HTERT RPE-1 (cell line): ENCODE results near the gene COL15A1.

Experiments
- in situ Hi-C: fragments of 300-500 bp; cut with MboI; formaldehyde crosslinking; loops from 4 replicates; pipeline ENCODE4 v1.14.3; 2020; ENCODE audit warnings: low sequenced_read_pairs

COL15A1 gene

GRCh38 chr9:99101812-99102211, 158.1 kb downstream of the COL15A1 start:
- in situ Hi-C loops: no loop called here

DNA sequence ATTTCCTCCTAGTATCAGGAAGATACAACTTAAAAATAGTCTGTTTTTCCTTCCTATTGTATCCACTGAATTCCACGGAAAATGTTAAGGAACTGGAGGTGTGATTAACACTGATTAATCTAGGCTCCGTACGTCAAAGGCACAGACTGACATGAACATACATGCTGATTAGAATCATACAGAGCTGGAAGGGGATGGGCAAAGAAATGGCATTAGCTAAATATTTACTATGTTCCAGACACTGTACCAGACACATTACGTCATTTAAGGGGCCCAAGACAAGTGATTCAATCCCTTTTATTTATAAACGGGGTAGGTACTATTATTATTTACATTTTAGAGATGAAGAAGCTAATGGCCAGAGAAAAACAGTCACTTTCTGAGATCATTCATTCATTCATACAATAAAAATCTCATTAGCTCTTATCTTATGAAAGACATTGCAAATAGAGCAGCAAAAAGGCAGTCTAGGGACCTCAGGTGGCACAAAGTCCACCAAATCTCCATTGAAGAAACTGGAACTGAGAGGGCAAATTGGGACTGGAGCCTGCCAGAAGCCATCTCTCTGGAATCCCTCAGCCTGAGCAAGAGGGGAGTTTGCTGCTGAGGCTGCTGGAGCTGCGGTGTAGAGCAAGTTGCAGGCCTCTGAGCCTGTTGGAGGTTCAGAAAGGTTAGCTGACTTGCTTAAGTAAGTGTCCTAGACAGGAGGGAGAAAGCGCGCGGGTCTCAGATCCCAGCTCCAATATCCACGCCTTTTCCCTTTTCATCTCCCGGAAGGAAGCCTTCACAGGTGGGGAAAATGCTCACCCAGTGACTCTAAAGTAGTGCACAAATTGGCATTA, 159.6 kb downstream of the COL15A1 start:
- in situ Hi-C loops: no loop called here

- in situ Hi-C loops: no loop called here
Observed at GRCh38 chr9:99103901-99104458, 160.3 kb downstream of the COL15A1 start.

DNA sequence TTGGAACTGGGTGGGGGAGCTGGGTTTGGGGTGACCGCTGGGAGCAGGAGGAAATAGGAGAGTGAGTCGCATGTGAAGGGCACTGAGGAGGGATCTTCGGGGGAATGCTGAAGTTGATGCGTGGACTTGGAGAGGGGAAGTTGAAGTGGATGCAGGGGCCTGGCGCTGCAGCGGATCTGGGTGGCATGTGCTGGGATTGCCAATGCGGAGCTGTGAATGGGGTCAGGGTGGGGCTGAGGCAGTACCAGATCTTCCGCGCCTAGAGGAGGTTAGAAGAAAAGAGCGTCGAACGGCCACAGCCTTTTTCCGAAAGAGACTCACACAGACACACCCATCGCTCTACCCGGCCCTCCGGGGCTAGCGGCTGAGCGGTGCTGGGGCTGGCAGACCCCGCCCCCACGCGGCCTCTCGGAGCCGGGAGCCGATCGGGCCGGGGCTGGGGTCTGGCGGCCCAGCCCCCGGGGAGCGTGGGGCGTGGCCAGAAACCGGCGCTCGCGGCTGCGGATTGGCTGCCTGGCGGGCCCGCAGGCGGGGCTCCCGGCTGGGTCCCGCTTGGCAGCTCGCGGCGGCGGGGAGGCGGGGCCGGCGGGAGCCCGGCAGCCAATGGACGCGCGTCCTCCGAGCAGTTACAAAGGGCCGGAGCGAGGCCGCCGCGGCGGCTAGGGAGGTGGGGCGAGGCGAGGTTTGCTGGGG, 160.9 kb downstream of the COL15A1 start, which contains the start of gene TGFBR1:
Gene TGFBR1 (plus strand): TSS at position 655 of the 693 bp plus-strand sequence. CDS start 93 bp downstream, outside the sequence.
- in situ Hi-C loops: no loop called here

- in situ Hi-C loops: no loop called here
Observed at GRCh38 chr9:99105152-99106043, 161.7 kb downstream of the COL15A1 start.

GRCh38 chr9:99106044-99106375, 162.3 kb downstream of the COL15A1 start:
- in situ Hi-C loops: no loop called here

GRCh38 chr9:99107421-99107820, 163.7 kb downstream of the COL15A1 start:
- in situ Hi-C loops: no loop called here

- in situ Hi-C loops: no loop called here
Observed at GRCh38 chr9:99108131-99108530, 164.4 kb downstream of the COL15A1 start.

DNA sequence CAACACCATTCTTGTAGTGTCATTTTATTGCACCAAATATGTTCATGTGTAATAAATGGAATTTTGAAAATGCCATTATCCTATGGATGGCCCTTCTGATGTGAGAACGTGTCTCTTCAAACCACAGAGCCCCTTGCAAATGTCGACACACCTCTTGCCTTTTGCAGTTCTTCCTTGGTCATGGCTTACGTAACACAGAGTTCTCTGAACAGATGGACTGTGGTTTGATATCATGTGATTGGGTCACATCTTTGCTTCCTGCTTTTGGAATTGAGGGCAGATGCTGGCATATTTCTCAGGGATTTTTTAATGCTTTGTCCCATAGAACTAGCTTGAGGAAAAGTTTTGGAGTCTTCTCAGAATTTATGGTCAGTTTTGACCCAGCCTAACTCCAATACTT, 165.8 kb downstream of the COL15A1 start:
- in situ Hi-C loops: no loop called here

DNA sequence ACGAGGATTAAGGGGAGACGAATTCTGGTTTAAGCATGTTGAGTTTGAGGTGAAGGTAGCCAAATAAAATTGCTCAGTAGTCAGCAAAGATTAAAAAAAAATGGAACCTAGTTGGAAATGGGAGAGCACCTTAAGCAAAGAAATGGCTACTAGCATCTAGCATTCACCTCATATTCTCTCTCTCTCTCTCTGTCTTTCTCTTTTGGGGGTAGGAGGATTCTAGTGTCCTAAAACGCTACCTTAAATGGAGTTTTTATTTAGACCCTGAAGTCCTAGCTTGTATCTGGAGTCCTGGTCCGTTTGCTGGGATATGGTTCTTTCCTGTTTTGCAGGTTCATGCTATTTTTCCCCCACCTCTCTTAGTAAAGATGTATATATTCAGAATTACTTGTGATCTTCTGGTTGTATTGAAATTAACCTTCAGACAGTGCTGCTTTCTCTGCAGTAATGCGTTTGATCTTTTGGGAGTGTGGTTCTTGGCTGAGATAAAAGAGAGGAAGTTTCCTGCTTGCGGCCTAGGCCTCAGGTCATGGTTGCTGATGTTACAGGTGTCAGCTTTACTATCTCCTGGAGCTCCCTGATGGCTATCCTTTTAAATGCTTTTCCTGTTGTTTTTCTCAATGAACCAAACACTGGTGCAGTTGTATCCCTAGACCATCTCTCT, 169.2 kb downstream of the COL15A1 start:
- in situ Hi-C loops: no loop called here

- in situ Hi-C loops: no loop called here
Observed at GRCh38 chr9:99113414-99114048, 169.8 kb downstream of the COL15A1 start.

GRCh38 chr9:99114049-99114440, 170.3 kb downstream of the COL15A1 start:
- in situ Hi-C loops: no loop called here

- in situ Hi-C loops: no loop called here
Observed at GRCh38 chr9:99114846-99115500, 171.3 kb downstream of the COL15A1 start.

- in situ Hi-C loops: no loop called here
Observed at GRCh38 chr9:99116003-99116411, 172.3 kb downstream of the COL15A1 start.

- in situ Hi-C loops: no loop called here
Observed at GRCh38 chr9:99118782-99119466, 175.2 kb downstream of the COL15A1 start.

- in situ Hi-C loops: no loop called here
Observed at GRCh38 chr9:99119976-99120655, 176.4 kb downstream of the COL15A1 start.
